Erythroblast (primary cell): ENCODE results near the gene OXCT1.

ENCODE experiments used
- GATA1 ChIP-seq: IDR thresholded peaks from 2 replicates; pipeline ENCODE4 v1.6.1; 2011; ENCODE audit warnings: low read depth, mild to moderate bottlenecking, control low read depth, low read length, moderate library complexity
- POLR2A ChIP-seq: IDR thresholded peaks from 2 replicates; pipeline ENCODE4 v1.6.1; 2011; ENCODE audit warnings: mild to moderate bottlenecking, low read length

- no peak for TF ChIP-seq POLR2A
- TF ChIP-seq GATA1, result no peak
Observed at GRCh38 chr5:41877408-41877807, 7.2 kb upstream of the OXCT1 start.
